Inferior parietal cortex (tissue), 1 donor: ENCODE data around the gene ORC1.

Experiments used
- DNase-seq: peaks from one replicate; pipeline ENCODE4 v3.0.0-alpha.2; 2016; ENCODE audit errors: extremely low spot score

Gene ORC1

GRCh38 chr1:52345252-52345651 is 59.0 kb downstream of the ORC1 start:
- DNase-seq: no peak

GRCh38 chr1:52343979-52344378 is 60.2 kb downstream of the ORC1 start:
- no peak for DNase-seq

- DNase-seq: no peak
Measured at GRCh38 chr1:52341655-52342260, 62.5 kb downstream of the ORC1 start.

- no peak for DNase-seq
Measured at GRCh38 chr1:52337439-52337838, 66.8 kb downstream of the ORC1 start.

- DNase-seq: no peak
Measured at GRCh38 chr1:52334906-52335528, 69.2 kb downstream of the ORC1 start.

- DNase-seq: no peak
Measured at GRCh38 chr1:52332411-52332810, 71.8 kb downstream of the ORC1 start.

GRCh38 chr1:52328615-52329014 is 75.6 kb downstream of the ORC1 start:
- DNase-seq: no peak

- DNase-seq: no peak
Measured at GRCh38 chr1:52325786-52326185, 78.4 kb downstream of the ORC1 start.

GRCh38 chr1:52323731-52324130 is 80.5 kb downstream of the ORC1 start:
- no peak for DNase-seq
